GM19324 (cell line): ENCODE data around the gene MYO1E.
A peak's percentile ranks its signal among the peaks of the same experiment; 100 is the strongest.

Experiments
- ATAC-seq: cut with Tn5 transposase; IDR thresholded peaks from one replicate; pipeline ENCODE4 v1.9.1; 2021; ENCODE audit warnings: mild to moderate bottlenecking, moderate library complexity; ENCODE audit not compliant: unreplicated experiment, low FRiP score

The MYO1E gene

GRCh38 chr15:59273234-59273633 lies 99.4 kb downstream of the MYO1E start:
- ATAC-seq, result no peak

GRCh38 chr15:59271595-59272201 lies 101.0 kb downstream of the MYO1E start:
- ATAC-seq, result no peak

DNA sequence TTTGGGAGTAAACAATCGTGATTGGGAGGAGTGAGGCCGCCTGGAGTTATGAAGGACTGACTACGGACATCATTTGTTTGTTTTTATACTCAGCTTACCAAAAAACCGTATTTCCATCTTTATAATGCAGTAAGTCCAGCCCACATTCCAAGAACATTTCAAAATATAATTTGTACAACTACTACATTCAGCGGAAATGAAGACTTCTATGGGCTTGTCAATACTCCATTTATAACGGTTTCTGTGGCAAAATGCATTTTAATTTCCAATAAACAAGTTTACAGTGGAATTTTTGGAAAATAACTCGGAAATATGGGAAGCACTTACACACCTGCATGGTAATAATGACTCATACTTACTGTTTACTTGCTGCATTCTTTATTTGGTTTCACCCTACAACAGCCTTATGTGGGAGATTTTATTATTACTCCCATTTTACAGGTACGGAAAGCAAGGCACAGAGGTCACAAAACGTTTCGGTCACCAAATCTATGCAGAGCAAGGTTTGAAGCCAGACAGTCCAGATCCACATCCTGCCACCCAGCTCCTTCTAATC lies 103.7 kb downstream of the MYO1E start:
- ATAC-seq, result no peak

GRCh38 chr15:59268168-59268851 lies 104.4 kb downstream of the MYO1E start:
- ATAC-seq, result no peak

- ATAC-seq, result no peak
Observed at GRCh38 chr15:59266028-59266427, 106.6 kb downstream of the MYO1E start.

GRCh38 chr15:59262316-59262715 lies 110.4 kb downstream of the MYO1E start:
- ATAC-seq, result no peak

DNA sequence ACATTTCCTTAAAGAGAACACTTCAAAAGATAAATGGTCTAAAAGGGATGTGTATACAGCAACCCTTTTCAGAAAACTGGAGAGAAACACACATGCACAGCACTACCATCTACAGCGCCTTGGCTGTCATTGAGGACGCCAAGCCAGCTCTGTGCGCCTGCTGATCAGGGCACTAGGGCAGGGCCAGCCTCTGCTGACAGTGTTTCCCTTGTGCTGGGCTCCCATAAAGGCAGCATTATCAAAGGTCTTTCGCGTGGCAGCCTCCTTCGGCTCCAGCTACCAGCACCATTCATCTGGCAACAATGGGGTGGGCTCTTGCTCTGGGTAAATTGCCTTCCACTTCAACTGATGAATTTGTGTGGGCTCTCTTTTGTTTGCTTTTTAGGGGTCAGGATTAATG lies 112.6 kb downstream of the MYO1E start:
- ATAC-seq, result no peak

GRCh38 chr15:59259137-59259943 lies 113.3 kb downstream of the MYO1E start:
- ATAC-seq, result no peak

DNA sequence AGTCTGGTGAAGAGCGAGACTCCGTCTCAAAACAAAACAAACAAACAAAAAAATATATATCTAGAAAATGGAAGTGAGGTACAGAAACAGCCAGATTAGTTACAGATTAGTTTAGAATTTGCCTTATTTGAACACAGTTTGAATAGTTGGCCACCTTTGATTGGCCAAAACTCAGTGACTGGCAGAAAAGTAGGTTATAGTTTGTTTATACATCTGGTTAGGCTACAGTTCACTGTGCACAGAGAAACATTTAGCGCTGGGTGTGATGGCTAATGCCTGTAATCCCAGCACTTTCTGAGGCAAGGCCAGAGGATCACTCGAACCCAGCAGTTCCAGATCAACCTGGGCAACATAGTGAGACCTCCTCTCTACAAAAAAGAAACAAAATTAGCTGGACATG lies 114.4 kb downstream of the MYO1E start:
- no peak for ATAC-seq

- no peak for ATAC-seq
Observed at GRCh38 chr15:59257140-59257539, 115.5 kb downstream of the MYO1E start.

GRCh38 chr15:59256482-59256881 lies 116.2 kb downstream of the MYO1E start:
- ATAC-seq, result no peak

DNA sequence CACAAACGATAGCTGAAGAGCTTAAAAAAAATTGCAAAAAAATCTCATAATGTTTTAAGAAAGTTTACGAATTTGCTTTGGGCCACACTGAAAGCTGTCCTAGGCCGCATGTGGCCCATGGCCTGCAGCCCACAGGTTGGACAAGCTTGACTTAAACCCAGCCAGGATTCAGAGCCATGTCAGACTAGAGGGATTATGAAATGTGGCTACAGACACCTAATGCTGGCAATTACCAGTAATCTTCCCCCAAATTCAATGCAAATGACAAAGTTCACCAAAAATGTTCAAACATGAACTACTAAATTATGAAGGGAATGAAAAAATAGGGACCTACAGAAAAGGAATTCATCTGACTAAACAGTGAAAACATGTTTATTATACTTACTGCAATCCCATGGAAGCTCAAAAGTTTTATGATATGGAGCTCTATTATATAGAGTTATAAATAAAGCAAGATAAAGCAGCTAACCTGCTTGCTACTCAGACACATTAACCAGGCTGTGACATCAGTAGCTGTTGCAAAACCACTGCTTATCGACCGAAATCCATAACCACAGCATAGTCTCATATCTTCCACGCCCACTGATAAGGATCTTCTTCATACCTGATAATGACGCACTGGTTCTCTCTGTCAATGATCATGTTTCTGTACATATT lies 116.9 kb downstream of the MYO1E start:
- ATAC-seq, result no peak

DNA sequence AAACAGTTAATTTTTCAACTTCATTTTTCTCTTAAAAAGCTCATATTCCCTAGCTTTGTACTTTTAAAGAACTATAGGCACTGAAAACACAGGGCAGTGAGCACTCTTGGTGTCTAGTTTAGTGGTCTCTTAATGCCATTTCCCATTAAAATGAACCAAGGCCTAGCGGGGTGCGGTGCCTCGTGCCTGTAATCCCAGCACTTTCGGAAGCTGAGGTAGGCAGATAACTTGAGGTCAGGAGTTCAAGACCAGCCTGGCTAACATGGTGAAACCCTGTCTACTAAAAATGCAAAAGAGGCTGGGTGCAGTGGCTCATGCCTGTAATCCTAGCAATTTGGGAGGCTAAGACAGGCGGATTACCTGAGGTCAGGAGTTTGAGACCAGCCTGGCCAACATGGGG lies 120.5 kb downstream of the MYO1E start:
- ATAC-seq, result no peak

GRCh38 chr15:59251001-59251845 lies 121.4 kb downstream of the MYO1E start:
- ATAC-seq, result peak; percentile 47

- ATAC-seq, result no peak
Observed at GRCh38 chr15:59250249-59250648, 122.4 kb downstream of the MYO1E start.

- ATAC-seq, result no peak
Observed at GRCh38 chr15:59249816-59250215, 122.9 kb downstream of the MYO1E start.

DNA sequence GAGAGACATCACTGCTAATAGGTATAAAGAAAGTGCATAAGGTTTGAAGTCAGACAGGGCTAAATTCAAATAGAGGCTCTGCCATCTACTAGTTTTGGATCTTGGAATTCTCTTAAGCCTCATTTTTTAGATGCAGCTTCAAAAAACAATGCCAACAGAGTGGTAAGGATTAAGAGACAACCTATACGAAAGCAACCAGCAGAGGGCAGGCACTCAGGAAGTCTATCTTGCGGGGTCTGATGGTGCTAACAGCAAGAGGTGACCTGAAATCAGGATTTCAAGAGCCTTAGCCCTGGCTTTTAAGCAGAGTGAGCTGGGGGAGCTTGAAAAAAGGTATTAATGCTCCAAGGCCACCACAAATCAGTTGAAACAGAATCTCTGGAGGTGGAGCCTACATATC lies 125.3 kb downstream of the MYO1E start:
- no peak for ATAC-seq

GRCh38 chr15:59245559-59245958 lies 127.1 kb downstream of the MYO1E start:
- ATAC-seq, result no peak

DNA sequence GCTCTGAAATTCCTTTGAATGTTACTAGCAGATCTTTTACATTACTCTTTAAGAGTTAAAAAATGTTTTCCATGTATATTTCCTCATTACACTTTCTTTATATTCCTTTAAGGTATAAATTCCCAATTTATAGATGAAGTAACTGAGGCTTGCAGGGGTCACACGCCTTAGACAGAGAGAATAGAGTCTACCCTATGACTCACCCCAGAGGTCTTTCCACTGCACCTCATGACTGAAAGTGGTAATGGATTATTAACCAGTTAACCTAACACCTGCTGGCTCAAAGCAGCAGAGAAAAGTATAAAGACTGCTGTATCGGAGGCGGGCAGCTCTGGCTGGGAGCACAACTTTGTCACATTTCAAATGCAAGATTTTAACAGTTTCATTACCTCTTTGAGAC lies 128.3 kb downstream of the MYO1E start:
- peak; percentile 87 for ATAC-seq

DNA sequence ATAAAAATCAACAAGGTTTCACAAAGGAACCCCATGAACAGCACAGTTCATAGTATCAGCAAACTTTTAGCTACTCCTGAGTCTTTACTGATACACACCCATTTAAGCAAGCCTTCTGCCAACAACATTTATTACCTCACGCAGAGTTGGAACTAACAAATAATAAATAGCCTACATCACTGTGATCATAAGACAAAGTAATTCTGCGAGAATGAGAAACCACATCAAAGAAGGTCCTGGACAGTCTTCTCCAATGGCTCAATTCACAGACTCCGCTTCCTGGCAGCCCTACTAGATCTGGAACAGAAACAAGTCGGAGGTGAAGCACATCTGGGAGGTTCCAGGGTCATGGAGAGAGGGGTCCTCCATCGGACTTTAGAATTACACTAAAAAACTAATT lies 129.0 kb downstream of the MYO1E start:
- ATAC-seq, result no peak
